ENCODE data around the gene PON3.

- TF ChIP-seq CTCF (IDR thresholded peaks at IDR 0.05): no peak
- TF ChIP-seq SREBF2 (IDR thresholded peaks at IDR 0.05): no peak
- no peak for TF ChIP-seq SMC3 (IDR thresholded peaks at IDR 0.05)
- no peak for TF ChIP-seq ELK1 (IDR thresholded peaks at IDR 0.05; ENCODE audit: low read depth, low read length)
- no peak for TF ChIP-seq RAD21 (conservative IDR thresholded peaks at IDR 0.05 in 1 of 2, IDR thresholded peaks at IDR 0.05 in 1 of 2)
- TF ChIP-seq CHD4 (IDR thresholded peaks at IDR 0.05; ENCODE audit: borderline replicate concordance): no peak
- no peak for TF ChIP-seq NPAS2 (CRISPR knock-in tag; IDR thresholded peaks at IDR 0.05; ENCODE audit: borderline replicate concordance)
- no peak for TF ChIP-seq HOXA7 (CRISPR knock-in tag; IDR thresholded peaks at IDR 0.05)
- TF ChIP-seq MYC (IDR thresholded peaks at IDR 0.05; ENCODE audit: borderline replicate concordance, low read length): no peak
- TF ChIP-seq CEBPB (IDR thresholded peaks at IDR 0.05): no peak
- TF ChIP-seq RCOR1 (IDR thresholded peaks at IDR 0.05; ENCODE audit: low read depth, low read length): no peak
- no peak for TF ChIP-seq JUNB (IDR thresholded peaks at IDR 0.05)
- no peak for TF ChIP-seq BCL3 (IDR thresholded peaks at IDR 0.05)
Observed at GRCh38 chr7:95320651-95321050, 75.5 kb downstream of the PON3 start.

All from A549 (cell line).